HG02642 (cell line): ENCODE data around the gene SEMA3A.
"Not testable (repeated sequence)": the region's sequence is repeated elsewhere in the genome, so short reads cannot be mapped to it uniquely, and the experiment has no call there.

Experiments used
- ATAC-seq: cut with Tn5 transposase; IDR thresholded peaks from one replicate; pipeline ENCODE4 v1.9.1; 2021; ENCODE audit warnings: mild to moderate bottlenecking; ENCODE audit not compliant: unreplicated experiment, poor library complexity

Gene SEMA3A

GRCh38 chr7:84076219-84076618 is 118.4 kb downstream of the SEMA3A start:
- no peak for ATAC-seq

GRCh38 chr7:84073186-84073875 is 121.3 kb downstream of the SEMA3A start:
- no peak for ATAC-seq

GRCh38 chr7:84070770-84071169 is 123.8 kb downstream of the SEMA3A start:
- ATAC-seq = no peak

GRCh38 chr7:84069999-84070500 is 124.5 kb downstream of the SEMA3A start:
- no peak for ATAC-seq

GRCh38 chr7:84069033-84069432 is 125.6 kb downstream of the SEMA3A start:
- no peak for ATAC-seq

- ATAC-seq = not testable (repeated sequence)
These were observed 132.1 kb downstream of the SEMA3A start for GRCh38 chr7:84062489-84062901.

- no peak for ATAC-seq
These were observed 133.8 kb downstream of the SEMA3A start for GRCh38 chr7:84060760-84061261.

- no peak for ATAC-seq
These were observed 134.6 kb downstream of the SEMA3A start for GRCh38 chr7:84060000-84060399.

- ATAC-seq = no peak
These were observed 136.1 kb downstream of the SEMA3A start for GRCh38 chr7:84058311-84059076.

GRCh38 chr7:84057576-84057975 is 137.0 kb downstream of the SEMA3A start:
- no peak for ATAC-seq

- ATAC-seq = no peak
These were observed 138.5 kb downstream of the SEMA3A start for GRCh38 chr7:84055904-84056605.

GRCh38 chr7:84055199-84055598 is 139.4 kb downstream of the SEMA3A start:
- not testable (repeated sequence) for ATAC-seq

GRCh38 chr7:84049071-84049836 is 145.3 kb downstream of the SEMA3A start:
- ATAC-seq = no peak

- ATAC-seq = no peak
These were observed 147.5 kb downstream of the SEMA3A start for GRCh38 chr7:84047085-84047484.

GRCh38 chr7:84044834-84045233 is 149.8 kb downstream of the SEMA3A start:
- ATAC-seq = no peak

- ATAC-seq = no peak
These were observed 150.9 kb downstream of the SEMA3A start for GRCh38 chr7:84043661-84044191.

- ATAC-seq = no peak
These were observed 152.5 kb downstream of the SEMA3A start for GRCh38 chr7:84042110-84042539.

GRCh38 chr7:84041649-84042048 is 152.9 kb downstream of the SEMA3A start:
- ATAC-seq = no peak

- no peak for ATAC-seq
These were observed 154.2 kb downstream of the SEMA3A start for GRCh38 chr7:84040355-84040754.

- ATAC-seq = no peak
These were observed 155.2 kb downstream of the SEMA3A start for GRCh38 chr7:84039432-84039831.
